HG03196 (cell line): ENCODE measurements around the gene TMEM127.
A peak's percentile ranks its signal among the peaks of the same experiment; 100 is the strongest.
"Not testable (repeated sequence)": the region's sequence is repeated elsewhere in the genome, so short reads cannot be mapped to it uniquely, and the experiment has no call there.

Source experiments
- ATAC-seq: cut with Tn5 transposase; IDR thresholded peaks from one replicate; pipeline ENCODE4 v1.9.1; 2021; ENCODE audit not compliant: unreplicated experiment

The TMEM127 gene

GRCh38 chr2:96241900-96242611, 23.7 kb downstream of the TMEM127 start:
- ATAC-seq: peak; percentile 79

GRCh38 chr2:96241227-96241626, 24.6 kb downstream of the TMEM127 start:
- ATAC-seq: no peak

- no peak for ATAC-seq
Measured at GRCh38 chr2:96240341-96241038, 25.3 kb downstream of the TMEM127 start.

GRCh38 chr2:96239745-96240264, 26.0 kb downstream of the TMEM127 start:
- ATAC-seq: no peak

GRCh38 chr2:96239091-96239490, 26.7 kb downstream of the TMEM127 start:
- ATAC-seq: no peak

- no peak for ATAC-seq
Measured at GRCh38 chr2:96238266-96238665, 27.5 kb downstream of the TMEM127 start.

GRCh38 chr2:96236882-96237281, 28.9 kb downstream of the TMEM127 start:
- ATAC-seq: no peak

GRCh38 chr2:96233880-96234316, 31.9 kb downstream of the TMEM127 start:
- peak; percentile 79 for ATAC-seq

GRCh38 chr2:96233436-96233835, 32.4 kb downstream of the TMEM127 start:
- ATAC-seq: no peak

GRCh38 chr2:96231316-96231715, 34.5 kb downstream of the TMEM127 start:
- no peak for ATAC-seq

- ATAC-seq: peak; percentile 76
Measured at GRCh38 chr2:96225016-96225533, 40.7 kb downstream of the TMEM127 start.

GRCh38 chr2:96221106-96221505, 44.7 kb downstream of the TMEM127 start:
- not testable (repeated sequence) for ATAC-seq

GRCh38 chr2:96219959-96220358, 45.8 kb downstream of the TMEM127 start:
- not testable (repeated sequence) for ATAC-seq

- ATAC-seq: no peak
Measured at GRCh38 chr2:96218508-96219131, 47.2 kb downstream of the TMEM127 start.

- no peak for ATAC-seq
Measured at GRCh38 chr2:96214554-96214953, 51.2 kb downstream of the TMEM127 start.

GRCh38 chr2:96213379-96213778, 52.4 kb downstream of the TMEM127 start:
- no peak for ATAC-seq

- ATAC-seq: no peak
Measured at GRCh38 chr2:96212339-96212738, 53.5 kb downstream of the TMEM127 start.

GRCh38 chr2:96209729-96210085, 56.1 kb downstream of the TMEM127 start:
- ATAC-seq: no peak

GRCh38 chr2:96209011-96209728, 56.6 kb downstream of the TMEM127 start:
- ATAC-seq: no peak

- ATAC-seq: peak; percentile 83
Measured at GRCh38 chr2:96208143-96209010, 57.4 kb downstream of the TMEM127 start, which contains the start of gene STARD7. Gene STARD7 (minus strand): TSS chr2:96208827. CDS start chr2:96208434, 393 bp downstream.
